H1 (cell line): Measurements from ENCODE around the gene TMEM120A. TPM values are rescaled to one million over a fixed set of nuclear protein-coding genes. Genes with fewer than 3 reads are reported as not detected.

Experiments
- ASH2L ChIP-seq: fragments of 200-600, 300-600 bp; sonication (generic); IDR thresholded peaks from one replicate; pipeline ENCODE4 v1.7.1; 2017; ENCODE audit warnings: low read length
- BRCA1 ChIP-seq: IDR thresholded peaks from 2 replicates; pipeline ENCODE4 v1.6.1; 2012; ENCODE audit warnings: low read depth, low read length, improper control_type of control experiment
- CTBP2 ChIP-seq: IDR thresholded peaks from 2 replicates; pipeline ENCODE4 v1.7.0; 2011; ENCODE audit warnings: borderline replicate concordance, mild to moderate bottlenecking, moderate library complexity, mixed read lengths, low read length; ENCODE audit not compliant: insufficient read depth, insufficient read length
- KDM4A ChIP-seq: IDR thresholded peaks from one replicate; pipeline ENCODE4 v1.7.1; 2012; ENCODE audit warnings: low read depth, mild to moderate bottlenecking, moderate library complexity, low read length, inconsistent platforms; ENCODE audit not compliant: severe bottlenecking
- SAP30 ChIP-seq: fragments of 300-600 bp; sonication (generic); IDR thresholded peaks from 2 replicates; pipeline ENCODE4 v1.7.1; 2012; ENCODE audit warnings: low read length, moderate library complexity, mild to moderate bottlenecking, inconsistent platforms; ENCODE audit not compliant: insufficient read depth, insufficient replicate concordance
- SP4 ChIP-seq: IDR thresholded peaks from 2 replicates; pipeline ENCODE4 v1.6.1; 2012; ENCODE audit warnings: low read length, inconsistent platforms
- polyA plus RNA-seq, 7 experiments: library from polyadenylated mRNA; depleted of rRNA in 3 of 7; stranded (reverse) in 5 of 7; unstranded in 2 of 7; fragments of >200 nt in 5 of 7; fragments of 200-250 nt in 2 of 7; gene quantifications; 1 replicate in 5 of 7; 2 replicates in 1 of 7; 4 replicates in 1 of 7; pipeline versions ENCODE4 v1.2.1 to v1.2.3, GENCODE V29; 2011 to 2013; ENCODE audit warnings: missing spikeins in 2 of 7, mixed read lengths in 2 of 7
- total RNA-seq: library from RNA; stranded (reverse); fragmentation: NEBNext Ultra II Directional; extraction: Animal tissue kit (Norgen Biotek cat#: 25700); gene quantifications from 2 replicates; pipeline ENCODE4 v1.2.1, GENCODE V29; 2021
- TF ChIP-seq, protein P1 (sequence below): IDR thresholded peaks from 2 replicates; pipeline ENCODE4 v1.6.1; 2012; ENCODE audit warnings: inconsistent platforms

Gene TMEM120A
- total and polyA plus RNA-seq, 2 of the 8 experiments (the other 6 are each of a cell fraction or from before 2014, with no cell fraction given) = 15.6 to 49.9 TPM

DNA sequence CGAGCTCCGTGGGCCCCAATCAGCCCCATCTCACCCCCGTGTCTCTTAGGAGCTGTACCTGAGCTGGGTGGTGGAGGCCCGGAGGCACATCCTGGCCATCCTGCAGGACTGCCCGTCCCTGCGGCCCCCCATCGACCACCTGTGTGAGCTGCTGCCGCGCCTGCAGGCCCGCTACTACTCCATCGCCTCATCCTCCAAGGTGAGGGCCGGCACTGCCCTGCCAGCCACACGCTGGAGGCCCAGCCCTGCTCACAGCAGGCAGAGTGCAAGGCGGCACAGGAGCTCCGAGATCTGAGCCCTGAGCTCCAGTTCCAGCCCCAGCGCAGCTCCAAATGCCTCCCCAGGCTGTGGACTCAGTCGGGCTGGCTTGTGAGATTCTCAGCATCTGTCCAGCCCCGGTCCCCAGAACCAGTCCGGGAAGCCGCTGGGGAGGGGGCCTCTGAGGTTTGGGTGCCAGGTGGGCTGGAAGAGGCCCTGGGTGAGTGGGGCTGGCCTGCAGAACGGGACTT lies 9.3 kb downstream of the TMEM120A start (continued):
- no peak for TF ChIP-seq CTBP2
- no peak for TF ChIP-seq SP4
- TF ChIP-seq KDM4A = no peak
- TF ChIP-seq ASH2L = no peak
- TF ChIP-seq BRCA1 = no peak
- TF ChIP-seq, protein P1, sequence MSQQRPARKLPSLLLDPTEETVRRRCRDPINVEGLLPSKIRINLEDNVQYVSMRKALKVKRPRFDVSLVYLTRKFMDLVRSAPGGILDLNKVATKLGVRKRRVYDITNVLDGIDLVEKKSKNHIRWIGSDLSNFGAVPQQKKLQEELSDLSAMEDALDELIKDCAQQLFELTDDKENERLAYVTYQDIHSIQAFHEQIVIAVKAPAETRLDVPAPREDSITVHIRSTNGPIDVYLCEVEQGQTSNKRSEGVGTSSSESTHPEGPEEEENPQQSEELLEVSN = no peak
- no peak for TF ChIP-seq SAP30
